ENCODE results near the gene KIF1A.

KIF1A gene

GRCh38 chr2:240791221-240791800 lies 28.7 kb downstream of the KIF1A start:
- Histone ChIP-seq H3K9me3 (ENCODE audit: low read length) (no peaks in the 10 kb centered on the region), H3K27me3 (ENCODE audit: insufficient read depth, low read length) (peaks cover 6% of the 10 kb centered on the region; the same call in 1 of the 2 replicates), H3K4me1 (ENCODE audit: insufficient read depth, low read length, severe bottlenecking) (no peaks in the 10 kb centered on the region), H4K20me1 (ENCODE audit: insufficient read depth, low read length) (no peaks in the 10 kb centered on the region), H3K79me2 (ENCODE audit: insufficient read depth, low read length) (no peaks in the 10 kb centered on the region), H3K9ac (ENCODE audit: low read length) (no peak overlapping the region), H3F3A (ENCODE audit: insufficient read depth, low read length) (no peaks in the 10 kb centered on the region), H3K4me2 (ENCODE audit: low read length) (no peak overlapping the region), H3K27ac (ENCODE audit: low read depth, low read length, poor library complexity, severe bottlenecking) (no peak overlapping the region), H3K4me3 (ENCODE audit: low read depth, low read length, poor library complexity, severe bottlenecking) (no peak overlapping the region), H3K9me2 (ENCODE audit: low read depth, low read length) (no peaks in the 10 kb centered on the region), H2AFZ (ENCODE audit: low read length) (no peak overlapping the region), H3K36me3 (ENCODE audit: insufficient read depth, low read length) (no peaks in the 10 kb centered on the region)
- no peak for TF ChIP-seq CTCF (IDR thresholded peaks at IDR 0.05; ENCODE audit: low read length)

GRCh38 chr2:240790370-240791220 lies 29.4 kb downstream of the KIF1A start:
- Histone ChIP-seq H3K4me3 (ENCODE audit: low read depth, low read length, poor library complexity, severe bottlenecking) (no peak overlapping the region), H3K9ac (ENCODE audit: low read length) (no peak overlapping the region), H3K36me3 (ENCODE audit: insufficient read depth, low read length) (no peaks in the 10 kb centered on the region), H2AFZ (ENCODE audit: low read length) (no peak overlapping the region), H3F3A (ENCODE audit: insufficient read depth, low read length) (no peaks in the 10 kb centered on the region), H3K9me2 (ENCODE audit: low read depth, low read length) (no peaks in the 10 kb centered on the region), H3K9me3 (ENCODE audit: low read length) (no peaks in the 10 kb centered on the region), H3K27ac (ENCODE audit: low read depth, low read length, poor library complexity, severe bottlenecking) (no peak overlapping the region), H3K4me2 (ENCODE audit: low read length) (no peak overlapping the region), H3K79me2 (ENCODE audit: insufficient read depth, low read length) (no peaks in the 10 kb centered on the region), H3K4me1 (ENCODE audit: insufficient read depth, low read length, severe bottlenecking) (no peaks in the 10 kb centered on the region), H4K20me1 (ENCODE audit: insufficient read depth, low read length) (no peaks in the 10 kb centered on the region), H3K27me3 (ENCODE audit: insufficient read depth, low read length) (peaks cover 6% of the 10 kb centered on the region; the same call in 1 of the 2 replicates)
- TF ChIP-seq EZH2 (IDR thresholded peaks at IDR 0.05; ENCODE audit: borderline replicate concordance, low read length) (no peak), CTCF (IDR thresholded peaks at IDR 0.05; ENCODE audit: low read length) (no peak)

- H3F3A ChIP-seq (ENCODE audit: insufficient read depth, low read length): no peaks in the 10 kb centered on the region
- no peak for TF ChIP-seq EZH2 (IDR thresholded peaks at IDR 0.05; ENCODE audit: borderline replicate concordance, low read length)
- TF ChIP-seq CTCF (IDR thresholded peaks at IDR 0.05; ENCODE audit: low read length): no peak
Observed at GRCh38 chr2:240789501-240790369, 30.3 kb downstream of the KIF1A start.

More at GRCh38 chr2:240789501-240790369, 30.3 kb downstream of the KIF1A start:
- Histone ChIP-seq H3K27ac (ENCODE audit: low read depth, low read length, poor library complexity, severe bottlenecking) (no peak overlapping the region), H4K20me1 (ENCODE audit: insufficient read depth, low read length) (no peaks in the 10 kb centered on the region), H3K9me2 (ENCODE audit: low read depth, low read length) (no peaks in the 10 kb centered on the region), H2AFZ (ENCODE audit: low read length) (no peak overlapping the region), H3K4me2 (ENCODE audit: low read length) (no peak overlapping the region), H3K9ac (ENCODE audit: low read length) (no peak overlapping the region), H3K4me3 (ENCODE audit: low read depth, low read length, poor library complexity, severe bottlenecking) (no peak overlapping the region), H3K4me1 (ENCODE audit: insufficient read depth, low read length, severe bottlenecking) (no peaks in the 10 kb centered on the region), H3K9me3 (ENCODE audit: low read length) (no peaks in the 10 kb centered on the region), H3K79me2 (ENCODE audit: insufficient read depth, low read length) (no peaks in the 10 kb centered on the region), H3K36me3 (ENCODE audit: insufficient read depth, low read length) (no peaks in the 10 kb centered on the region), H3K27me3 (ENCODE audit: insufficient read depth, low read length) (peaks cover 6% of the 10 kb centered on the region; the same call in 1 of the 2 replicates)

Measured in OCI-LY1 (cell line).